SIG-M5 treated with dmso at 0.1 percent for 504 hours (cell line): ENCODE measurements around the gene NRROS.

Experiments
- DNase-seq: peaks from one replicate; lab custom pipeline; 2025; ENCODE audit not compliant: unreplicated experiment; lab: John Stamatoyannopoulos, UW

The NRROS gene

DNA sequence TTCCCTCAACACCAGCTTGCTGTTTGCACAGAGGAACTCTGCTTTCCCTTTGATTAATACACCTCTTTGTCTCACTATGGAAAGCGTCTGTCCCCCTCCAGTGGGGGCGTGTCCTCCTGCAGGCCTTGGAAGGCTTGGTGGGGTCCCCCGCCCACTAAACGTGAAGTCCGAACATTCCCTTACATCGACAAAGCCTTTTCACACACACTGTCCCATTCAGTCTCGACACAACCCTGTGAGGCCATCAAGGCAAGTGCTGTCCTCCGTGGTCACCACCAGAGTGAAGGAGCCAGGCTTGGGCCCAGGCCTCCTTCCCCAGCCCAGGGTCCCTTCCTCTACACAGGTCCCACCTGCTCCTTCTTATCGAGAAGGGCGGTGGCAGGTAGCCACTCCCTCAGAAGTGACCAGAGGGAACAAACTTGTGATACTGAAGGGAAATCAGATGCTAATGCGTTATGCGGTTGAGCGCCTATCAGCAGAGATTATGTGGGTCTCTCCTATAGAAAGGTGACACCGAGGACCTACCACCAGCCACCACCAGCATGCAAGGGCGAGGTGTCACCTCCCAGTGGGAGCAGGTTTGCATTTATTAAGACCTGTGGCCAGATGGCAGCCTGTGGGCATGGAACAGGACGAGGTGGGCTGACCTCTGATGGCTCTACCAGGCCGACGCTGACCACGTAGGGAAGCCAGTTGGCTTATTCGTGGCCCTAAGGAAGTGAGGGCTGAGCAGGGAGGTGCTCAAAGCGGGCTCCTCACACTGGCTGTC is 6.6 kb downstream of the NRROS start:
- no peak for DNase-seq

- no peak for DNase-seq
Observed at GRCh38 chr3:196646666-196647216, 7.2 kb downstream of the NRROS start.

GRCh38 chr3:196650740-196651311 is 11.3 kb downstream of the NRROS start:
- DNase-seq, result peak; percentile 89

- no peak for DNase-seq
Observed at GRCh38 chr3:196651819-196652218, 12.3 kb downstream of the NRROS start.

- no peak for DNase-seq
Observed at GRCh38 chr3:196652961-196653795, 13.7 kb downstream of the NRROS start.

DNA sequence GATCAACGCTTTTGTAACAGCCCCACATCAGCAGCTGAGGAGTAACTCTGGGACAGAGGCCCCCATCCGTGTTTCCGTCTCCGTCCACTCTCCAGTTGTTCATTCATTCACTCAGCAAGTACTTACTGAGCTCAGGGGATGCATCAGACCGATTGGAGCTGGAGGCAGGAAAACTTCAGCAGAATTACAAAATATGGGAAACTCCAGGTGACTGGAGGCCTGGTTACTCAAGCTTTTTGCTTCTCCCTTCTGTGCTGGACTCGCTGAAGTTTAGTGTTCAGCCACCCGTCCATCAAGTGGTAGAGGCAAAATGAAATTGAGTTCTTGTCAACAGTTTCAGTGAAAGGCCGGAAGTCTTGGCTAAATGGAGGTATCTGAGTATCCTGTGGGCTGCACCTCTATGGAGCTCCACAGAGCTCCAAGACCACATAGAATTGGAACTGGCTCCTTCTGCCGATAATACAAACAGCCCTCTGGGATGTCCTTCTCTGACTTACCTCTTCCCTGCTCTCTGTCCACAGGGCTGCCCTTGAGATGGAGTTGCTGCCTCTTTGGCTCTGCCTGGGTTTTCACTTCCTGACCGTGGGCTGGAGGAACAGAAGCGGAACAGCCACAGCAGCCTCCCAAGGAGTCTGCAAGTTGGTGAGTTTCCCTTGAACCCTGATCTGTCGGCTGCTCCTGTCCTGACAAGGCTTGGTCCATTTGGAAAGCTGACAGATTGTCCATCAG is 14.7 kb downstream of the NRROS start:
- DNase-seq, result no peak

DNA sequence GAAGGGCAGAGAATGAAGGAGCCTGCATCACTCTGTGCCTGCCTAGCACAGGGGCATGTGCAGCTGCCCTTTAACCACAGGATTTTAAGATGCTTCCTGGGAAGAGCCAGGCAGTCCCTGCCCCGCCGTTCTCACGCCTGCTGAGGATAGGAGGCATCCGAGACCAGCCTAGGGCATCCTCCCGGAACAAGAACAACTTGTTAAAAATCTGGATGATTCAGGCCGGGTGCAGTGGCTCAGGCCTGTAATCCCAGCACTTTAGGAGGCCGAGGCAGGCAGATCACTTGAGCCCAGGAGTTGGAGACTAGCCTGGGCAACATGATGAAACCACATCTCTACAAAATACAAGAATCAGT is 15.2 kb downstream of the NRROS start:
- DNase-seq, result no peak

DNA sequence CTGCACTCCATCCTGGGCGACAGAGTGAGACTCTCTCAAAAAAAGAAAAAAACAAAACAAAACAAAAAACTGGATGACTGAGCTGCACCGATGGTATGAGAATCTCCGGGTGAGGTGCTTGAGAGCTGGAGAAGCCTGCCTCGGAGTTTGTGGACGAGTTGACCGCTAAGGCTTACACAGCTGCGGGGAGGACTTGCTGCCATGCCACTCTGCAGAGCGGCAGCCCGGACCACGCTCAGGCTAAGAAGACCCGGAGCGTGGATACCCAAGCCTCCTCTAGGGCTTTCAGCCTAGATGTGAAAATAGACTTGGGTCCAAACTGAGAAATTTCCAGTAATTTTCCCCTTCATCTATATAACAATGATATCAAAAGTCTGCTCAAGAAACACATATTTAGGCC is 16.0 kb downstream of the NRROS start:
- DNase-seq, result no peak

DNA sequence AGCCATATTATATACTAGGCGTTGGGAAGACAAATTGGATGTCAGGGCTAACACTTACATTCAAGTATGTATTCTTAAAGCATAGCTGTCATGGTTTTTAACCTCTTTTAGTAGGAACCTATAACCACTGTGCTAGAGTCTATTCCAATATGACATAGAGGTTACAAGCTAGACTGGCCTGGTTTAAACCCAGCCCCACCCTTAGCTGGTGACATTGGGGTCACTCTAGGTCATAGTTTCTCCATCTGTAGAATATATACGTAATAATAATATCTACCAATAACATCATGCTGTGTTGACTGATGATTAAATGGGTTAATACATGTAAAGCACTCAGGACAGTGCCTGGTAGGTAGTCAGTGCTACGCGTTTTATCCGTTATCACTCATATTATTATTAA is 16.7 kb downstream of the NRROS start:
- DNase-seq, result no peak

DNA sequence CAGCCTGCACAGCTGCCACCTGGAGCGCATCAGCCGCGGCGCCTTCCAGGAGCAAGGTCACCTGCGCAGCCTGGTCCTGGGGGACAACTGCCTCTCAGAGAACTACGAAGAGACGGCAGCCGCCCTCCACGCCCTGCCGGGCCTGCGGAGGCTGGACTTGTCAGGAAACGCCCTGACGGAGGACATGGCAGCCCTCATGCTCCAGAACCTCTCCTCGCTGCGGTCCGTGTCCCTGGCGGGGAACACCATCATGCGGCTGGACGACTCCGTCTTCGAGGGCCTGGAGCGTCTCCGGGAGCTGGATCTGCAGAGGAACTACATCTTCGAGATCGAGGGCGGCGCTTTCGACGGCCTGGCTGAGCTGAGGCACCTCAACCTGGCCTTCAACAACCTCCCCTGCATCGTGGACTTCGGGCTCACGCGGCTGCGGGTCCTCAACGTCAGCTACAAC is 20.4 kb downstream of the NRROS start:
- no peak for DNase-seq

GRCh38 chr3:196660381-196661166 is 21.1 kb downstream of the NRROS start:
- peak; percentile 28 for DNase-seq

DNA sequence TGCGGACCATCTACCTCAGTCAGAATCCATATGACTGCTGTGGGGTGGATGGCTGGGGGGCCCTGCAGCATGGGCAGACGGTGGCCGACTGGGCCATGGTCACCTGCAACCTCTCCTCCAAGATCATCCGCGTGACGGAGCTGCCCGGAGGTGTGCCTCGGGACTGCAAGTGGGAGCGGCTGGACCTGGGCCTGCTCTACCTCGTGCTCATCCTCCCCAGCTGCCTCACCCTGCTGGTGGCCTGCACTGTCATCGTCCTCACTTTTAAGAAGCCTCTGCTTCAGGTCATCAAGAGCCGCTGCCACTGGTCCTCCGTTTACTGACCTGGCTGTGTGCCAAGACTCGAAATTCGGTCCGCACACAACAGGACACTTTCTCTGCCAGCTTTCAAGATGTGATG is 21.9 kb downstream of the NRROS start:
- no peak for DNase-seq

DNA sequence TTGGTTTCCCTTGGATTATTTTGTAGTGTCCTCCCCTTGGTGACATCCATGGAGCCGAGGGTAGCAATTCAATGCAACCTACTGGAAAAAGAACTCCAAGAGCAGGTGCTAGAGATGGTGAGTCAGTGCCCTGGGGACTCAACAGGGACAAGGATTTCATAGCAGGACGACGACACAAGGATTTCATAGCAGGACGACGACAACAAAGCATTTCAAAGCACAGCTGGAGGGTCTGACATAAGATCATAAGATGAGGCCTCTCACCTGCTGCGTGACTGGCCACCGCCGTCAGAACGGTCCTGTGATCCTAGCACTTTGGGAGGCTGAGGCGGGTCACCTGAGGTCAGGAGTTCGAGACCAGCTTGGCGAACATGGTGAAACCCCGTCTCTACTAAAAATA is 22.5 kb downstream of the NRROS start:
- no peak for DNase-seq

DNA sequence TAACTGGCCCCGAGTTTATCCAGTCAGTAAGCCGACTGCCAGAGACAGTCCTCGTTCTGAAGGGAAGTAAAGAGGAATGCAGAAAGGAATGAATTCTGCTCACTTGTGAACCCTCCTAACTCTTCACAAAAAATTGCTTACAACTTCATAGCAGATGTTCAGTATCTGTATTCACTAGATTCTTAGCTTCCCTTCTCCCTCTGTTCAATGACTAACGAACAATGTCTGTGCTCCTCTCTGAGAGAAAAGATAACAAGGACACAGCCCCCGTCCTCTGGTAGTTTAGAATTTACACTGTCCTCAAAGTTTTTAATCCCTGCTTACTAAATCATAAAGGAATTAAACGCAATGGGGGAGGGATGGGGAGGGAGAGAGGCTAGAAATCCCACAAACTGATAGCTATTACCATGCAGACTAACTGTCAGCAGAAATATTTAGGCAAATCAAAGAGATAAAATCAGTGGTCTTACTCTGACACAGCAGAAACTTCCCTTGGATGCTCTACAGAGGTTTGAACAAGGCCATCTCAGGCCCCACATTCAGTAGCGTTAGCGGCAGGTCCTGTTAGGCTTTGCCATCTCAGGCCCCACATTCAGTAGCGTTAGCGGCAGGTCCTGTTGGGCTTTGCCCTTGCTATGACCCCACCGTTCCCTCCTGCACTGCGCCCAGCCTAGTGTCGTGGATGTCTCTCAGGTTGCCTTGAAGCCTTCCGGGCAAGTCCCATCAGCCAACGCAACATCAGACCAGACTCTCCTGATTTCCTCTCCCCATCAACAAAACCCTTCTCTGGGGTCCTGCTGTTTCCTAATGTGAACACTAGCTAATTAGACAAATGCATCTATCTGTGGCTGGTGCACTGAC is 23.4 kb downstream of the NRROS start:
- no peak for DNase-seq

- peak; percentile 16 for DNase-seq
Observed at GRCh38 chr3:196666001-196666867, 26.7 kb downstream of the NRROS start.

GRCh38 chr3:196667056-196667825 is 27.7 kb downstream of the NRROS start:
- DNase-seq, result no peak

DNA sequence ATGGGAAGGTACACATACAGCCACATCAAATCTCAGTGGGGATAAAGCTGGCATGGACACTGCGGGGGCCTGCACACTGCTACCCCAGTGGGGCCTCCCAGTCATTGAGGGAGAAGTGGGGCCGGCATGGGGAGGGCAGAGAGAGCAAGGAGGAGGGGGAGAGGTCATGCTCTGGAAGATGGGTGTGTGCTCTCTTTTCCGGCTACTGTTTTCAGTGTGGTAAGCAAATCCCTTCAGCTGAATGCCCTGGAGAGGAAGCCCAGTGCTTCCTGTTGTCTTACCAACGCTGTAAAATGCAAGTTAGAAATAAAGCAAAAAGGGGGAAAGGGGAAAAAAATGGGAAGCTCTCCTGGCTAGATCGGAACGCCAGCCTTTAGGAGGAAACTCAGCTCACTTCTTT is 30.8 kb downstream of the NRROS start:
- no peak for DNase-seq

- DNase-seq, result no peak
Observed at GRCh38 chr3:196673632-196674031, 34.1 kb downstream of the NRROS start.
